ENCODE measurements around the gene HECTD1.

DNA sequence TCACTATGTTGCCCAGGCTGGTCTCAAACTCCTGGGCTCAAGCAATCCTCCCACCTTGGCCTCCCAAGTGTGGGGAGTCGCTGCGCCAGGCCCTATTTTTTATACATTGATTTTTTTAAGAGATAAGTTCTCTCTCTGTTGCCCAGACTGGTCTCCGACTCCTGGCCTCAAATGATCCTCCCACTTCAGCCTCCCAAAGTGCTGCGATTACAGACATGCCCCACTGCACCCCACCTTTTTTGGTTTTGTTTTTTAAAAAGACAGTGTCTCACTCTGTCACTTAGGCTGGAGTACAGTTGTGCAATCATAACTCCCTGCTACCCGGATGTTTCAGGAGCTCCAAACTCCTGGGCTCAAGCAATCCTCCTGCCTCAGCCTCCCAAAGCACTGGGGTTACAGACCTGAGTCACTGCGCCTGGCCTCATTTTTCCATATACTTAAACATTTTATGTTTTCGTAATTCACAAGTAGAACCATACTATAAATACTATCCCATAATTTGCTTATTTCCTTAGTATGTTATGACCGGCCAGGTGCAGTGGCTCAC, 16.8 kb downstream of the HECTD1 start:
- TF ChIP-seq, protein P1, sequence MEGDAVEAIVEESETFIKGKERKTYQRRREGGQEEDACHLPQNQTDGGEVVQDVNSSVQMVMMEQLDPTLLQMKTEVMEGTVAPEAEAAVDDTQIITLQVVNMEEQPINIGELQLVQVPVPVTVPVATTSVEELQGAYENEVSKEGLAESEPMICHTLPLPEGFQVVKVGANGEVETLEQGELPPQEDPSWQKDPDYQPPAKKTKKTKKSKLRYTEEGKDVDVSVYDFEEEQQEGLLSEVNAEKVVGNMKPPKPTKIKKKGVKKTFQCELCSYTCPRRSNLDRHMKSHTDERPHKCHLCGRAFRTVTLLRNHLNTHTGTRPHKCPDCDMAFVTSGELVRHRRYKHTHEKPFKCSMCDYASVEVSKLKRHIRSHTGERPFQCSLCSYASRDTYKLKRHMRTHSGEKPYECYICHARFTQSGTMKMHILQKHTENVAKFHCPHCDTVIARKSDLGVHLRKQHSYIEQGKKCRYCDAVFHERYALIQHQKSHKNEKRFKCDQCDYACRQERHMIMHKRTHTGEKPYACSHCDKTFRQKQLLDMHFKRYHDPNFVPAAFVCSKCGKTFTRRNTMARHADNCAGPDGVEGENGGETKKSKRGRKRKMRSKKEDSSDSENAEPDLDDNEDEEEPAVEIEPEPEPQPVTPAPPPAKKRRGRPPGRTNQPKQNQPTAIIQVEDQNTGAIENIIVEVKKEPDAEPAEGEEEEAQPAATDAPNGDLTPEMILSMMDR (IDR thresholded peaks at IDR 0.05) = no peak
- TF ChIP-seq EP300 (IDR thresholded peaks at IDR 0.05) = no peak

Data from upper lobe of left lung (tissue), 4 donors.